Fibroblast of pulmonary artery (primary cell): ENCODE measurements around the gene C9.
"Not testable (repeated sequence)": the region's sequence is repeated elsewhere in the genome, so short reads cannot be mapped to it uniquely, and the experiment has no call there.

Experiments
- DNase-seq: peaks from one replicate; pipeline ENCODE4 v3.0.0-alpha.2; 2010; ENCODE audit warnings: low read depth
- H3K4me3 ChIP-seq: replicated peaks from 2 replicates; pipeline ENCODE4 v1.5.1; 2011; ENCODE audit warnings: low read depth, mild to moderate bottlenecking, control low read depth, low read length, moderate library complexity
- TF ChIP-seq, protein P1 (sequence below): IDR thresholded peaks from 2 replicates; pipeline ENCODE4 v1.5.1; 2011; ENCODE audit warnings: mild to moderate bottlenecking, control low read depth, low read length, inconsistent platforms; ENCODE audit errors: missing control alignments

C9 gene

DNA sequence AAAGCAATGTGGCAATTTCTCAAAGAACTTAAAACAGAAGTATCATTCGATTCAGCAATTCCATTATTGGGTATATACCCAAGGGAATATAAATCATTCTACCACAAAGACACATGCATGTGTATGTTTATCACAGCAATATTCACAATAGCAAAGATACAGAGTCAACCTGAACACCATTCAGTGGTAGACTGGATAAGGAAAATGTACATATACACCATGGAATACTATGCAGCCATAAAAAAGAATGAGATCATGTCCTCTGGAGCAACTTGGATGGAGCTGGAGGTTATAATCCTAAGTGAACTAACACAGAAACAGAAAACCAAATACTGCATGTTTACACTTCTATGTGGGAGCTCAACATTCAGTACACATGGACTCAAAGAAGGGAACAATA, 123.5 kb downstream of the C9 start:
- DNase-seq, result no peak
- TF ChIP-seq, protein P1, sequence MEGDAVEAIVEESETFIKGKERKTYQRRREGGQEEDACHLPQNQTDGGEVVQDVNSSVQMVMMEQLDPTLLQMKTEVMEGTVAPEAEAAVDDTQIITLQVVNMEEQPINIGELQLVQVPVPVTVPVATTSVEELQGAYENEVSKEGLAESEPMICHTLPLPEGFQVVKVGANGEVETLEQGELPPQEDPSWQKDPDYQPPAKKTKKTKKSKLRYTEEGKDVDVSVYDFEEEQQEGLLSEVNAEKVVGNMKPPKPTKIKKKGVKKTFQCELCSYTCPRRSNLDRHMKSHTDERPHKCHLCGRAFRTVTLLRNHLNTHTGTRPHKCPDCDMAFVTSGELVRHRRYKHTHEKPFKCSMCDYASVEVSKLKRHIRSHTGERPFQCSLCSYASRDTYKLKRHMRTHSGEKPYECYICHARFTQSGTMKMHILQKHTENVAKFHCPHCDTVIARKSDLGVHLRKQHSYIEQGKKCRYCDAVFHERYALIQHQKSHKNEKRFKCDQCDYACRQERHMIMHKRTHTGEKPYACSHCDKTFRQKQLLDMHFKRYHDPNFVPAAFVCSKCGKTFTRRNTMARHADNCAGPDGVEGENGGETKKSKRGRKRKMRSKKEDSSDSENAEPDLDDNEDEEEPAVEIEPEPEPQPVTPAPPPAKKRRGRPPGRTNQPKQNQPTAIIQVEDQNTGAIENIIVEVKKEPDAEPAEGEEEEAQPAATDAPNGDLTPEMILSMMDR, result no peak

DNA sequence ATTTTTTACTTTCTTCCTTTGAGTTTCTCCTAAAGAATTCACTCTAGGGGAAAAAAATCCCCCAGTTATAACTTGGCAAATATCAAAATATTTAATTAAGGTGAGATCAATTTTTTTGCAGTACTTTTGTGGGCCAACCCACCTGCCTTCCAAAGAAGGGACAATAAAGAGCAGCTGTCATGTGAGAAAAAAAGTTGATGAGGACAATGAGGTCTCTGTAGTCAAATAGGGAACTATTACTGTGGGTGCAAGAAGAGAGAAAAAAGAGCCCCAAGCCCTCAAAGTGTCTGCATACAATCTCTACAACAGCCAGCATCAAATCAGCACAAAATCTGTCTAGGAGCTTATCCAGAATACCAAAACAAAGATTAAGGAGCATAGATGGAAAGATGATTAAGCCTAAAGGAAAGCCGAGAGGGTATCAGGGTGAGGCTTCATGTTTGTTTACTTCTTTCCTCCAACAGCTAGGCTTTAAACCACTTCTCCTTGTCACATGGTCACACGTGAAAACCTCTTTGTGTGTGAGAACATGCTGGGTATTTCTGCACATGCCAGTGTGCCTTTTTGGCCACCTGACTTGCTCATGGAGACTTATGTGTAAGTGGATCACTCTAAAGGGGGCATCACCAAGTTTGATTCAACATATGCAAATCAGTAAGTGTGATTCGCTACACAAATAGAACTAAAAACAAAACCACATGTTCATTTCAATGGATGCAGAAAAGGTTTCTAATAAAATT, 125.8 kb downstream of the C9 start:
- no peak overlapping the region for H3K4me3 ChIP-seq
- no peak for DNase-seq
- TF ChIP-seq, protein P1, result no peak

More for the DNA sequence above, 123.5 kb downstream of the C9 start:
- H3K4me3 ChIP-seq, result no peak overlapping the region

DNA sequence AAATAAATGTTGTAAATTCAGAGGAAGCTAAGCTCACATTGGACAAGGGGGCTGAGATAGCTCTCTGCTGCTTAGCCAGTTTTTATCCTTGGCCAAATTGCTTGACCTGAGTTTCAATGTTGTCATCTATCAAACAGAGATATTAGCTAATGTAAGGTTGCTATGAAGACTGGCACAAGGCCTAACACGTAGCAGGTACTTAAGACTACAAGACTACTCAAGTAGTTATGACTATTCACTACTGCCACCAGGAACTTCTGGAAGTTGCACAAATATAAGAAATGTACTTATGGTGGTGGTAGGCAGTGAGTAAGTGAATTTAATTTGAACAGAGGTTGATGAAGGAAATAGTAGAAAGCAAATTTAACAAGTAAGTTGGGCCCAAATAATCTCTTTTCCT, 127.6 kb downstream of the C9 start:
- no peak overlapping the region for H3K4me3 ChIP-seq
- TF ChIP-seq, protein P1, result no peak
- DNase-seq, result no peak

DNA sequence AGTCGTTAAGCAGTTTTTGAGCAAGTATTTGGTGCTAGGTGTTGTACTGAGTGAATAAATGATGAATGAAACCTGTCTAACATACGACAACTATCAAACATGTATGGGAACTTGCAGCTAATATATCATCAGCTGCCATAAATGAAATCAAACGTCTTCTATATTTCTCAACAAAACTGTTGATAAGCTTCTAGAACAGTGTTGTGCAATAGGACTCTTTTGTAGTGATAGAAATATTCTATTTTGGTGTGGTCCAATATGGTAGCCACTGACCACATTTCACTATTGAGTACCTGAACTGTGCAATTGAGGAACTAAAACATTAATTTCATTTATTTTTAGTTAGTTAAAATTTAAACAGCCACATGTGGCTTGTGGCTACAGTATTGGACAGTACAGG, 128.6 kb downstream of the C9 start:
- no peak for DNase-seq
- TF ChIP-seq, protein P1, result no peak
- H3K4me3 ChIP-seq, result no peak overlapping the region

DNA sequence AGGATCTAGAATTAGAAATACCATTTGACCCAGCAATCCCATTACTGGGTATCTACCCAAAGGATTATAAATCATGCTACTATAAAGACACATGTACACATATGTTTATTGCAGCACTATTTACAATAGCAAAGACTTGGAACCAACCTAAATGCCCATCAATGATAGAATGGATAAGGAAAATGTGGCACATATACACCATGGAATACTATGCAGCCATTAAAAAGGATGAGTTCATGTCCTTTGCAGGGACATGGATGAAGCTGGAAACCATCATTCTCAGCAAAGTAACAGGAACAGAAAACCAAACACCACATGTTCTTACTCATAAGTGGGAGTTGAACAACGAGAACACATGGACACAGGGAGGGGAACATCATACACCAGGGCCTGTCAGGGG, 129.8 kb downstream of the C9 start:
- H3K4me3 ChIP-seq, DNase-seq: not testable (repeated sequence)
